Lower leg skin (tissue), 4 donors: Measurements from ENCODE around the gene GDPD5. TPM values are rescaled to one million over a fixed set of nuclear protein-coding genes. Genes with fewer than 3 reads are reported as not detected.

Experiments used
- DNase-seq, 2 donors: peaks; one replicate each; pipeline ENCODE4 v3.0.0-alpha.2; 2019; ENCODE audit warnings: low spot score in 2 of 2
- H3K4me3 ChIP-seq: fragments of 200-600 bp; sonication (generic); 2 replicates; pipeline ENCODE4 v1.5.1; 2017; ENCODE audit warnings: mild to moderate bottlenecking, low read depth; ENCODE audit not compliant: poor library complexity, severe bottlenecking
- CTCF ChIP-seq, 3 donors: fragments of 450-650 bp; IDR thresholded peaks; one replicate each; pipeline ENCODE4 v1.5.1; 2016; ENCODE audit warnings: antibody characterized with exemption in 3 of 3, mild to moderate bottlenecking in 3 of 3, moderate library complexity in 2 of 3
- POLR2A ChIP-seq, 2 donors: fragments of 450-650 bp; IDR thresholded peaks; one replicate each; pipeline ENCODE4 v1.6.1; 2016 to 2017; ENCODE audit warnings: antibody characterized with exemption in 2 of 2, mild to moderate bottlenecking in 1 of 2, moderate library complexity in 1 of 2
- WGBS, 2 donors: methylation state at CpG; one replicate each; pipeline ENCODE4 v1.1.5; 2018; 5-methylcytosine and 5-hydroxymethylcytosine counted together
- intact Hi-C: fragments of 100-400 bp; cut with DNase I; formaldehyde crosslinking; loops from one replicate; pipeline ENCODE4 v1.15.0; 2023; ENCODE audit warnings: low total_unique reads
- total RNA-seq, 4 donors: library from RNA; depleted of rRNA; stranded (reverse); fragments of >200 nt; gene quantifications; one replicate each; pipeline ENCODE4 v1.1.0, GENCODE V29; 2016

The GDPD5 gene
- total RNA-seq, 4 donors from 2014 or later, result 3.9 to 8.5 (median 5.2) TPM

DNA sequence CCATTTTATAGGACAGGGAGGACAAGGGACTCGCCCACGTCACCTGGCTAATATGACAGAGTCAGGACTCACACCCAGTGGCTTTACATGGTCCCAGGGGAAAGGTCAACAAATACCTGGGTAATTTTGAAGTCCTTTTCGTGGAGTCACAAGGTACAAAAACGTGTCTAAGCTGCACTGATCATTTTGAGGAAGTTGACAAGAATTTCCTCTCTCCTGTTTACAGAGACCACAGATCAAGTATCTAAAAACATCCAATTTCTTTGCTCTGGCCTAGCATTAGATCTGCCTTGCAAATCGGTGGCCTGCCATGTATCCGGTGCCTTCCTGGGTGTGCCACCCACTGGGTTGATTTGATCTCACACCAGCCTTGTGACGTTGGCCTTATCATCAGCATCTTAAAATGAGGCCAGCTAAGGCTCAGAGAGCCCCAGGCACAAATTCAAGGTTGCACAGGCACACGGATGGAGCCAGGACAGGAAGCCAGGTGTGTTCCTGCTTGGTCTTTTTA is 17.6 kb downstream of the GDPD5 start:
- intact Hi-C loops, result no loop called here
- no peak for DNase-seq
- 52 to 56% methylated on average over 8 of the region's 8 CpGs for WGBS, 2 donors
- no peak overlapping the region for H3K4me3 ChIP-seq
- no peak for TF ChIP-seq POLR2A (IDR thresholded peaks at IDR 0.05)
- TF ChIP-seq CTCF (IDR thresholded peaks at IDR 0.05), result no peak

GRCh38 chr11:75507571-75507970 is 18.2 kb downstream of the GDPD5 start:
- 88 to 93% methylated on average over 3 of the region's 3 CpGs for WGBS, 2 donors
- intact Hi-C loops, result no loop called here
- TF ChIP-seq POLR2A (IDR thresholded peaks at IDR 0.05), result no peak
- TF ChIP-seq CTCF (IDR thresholded peaks at IDR 0.05), result no peak

DNA sequence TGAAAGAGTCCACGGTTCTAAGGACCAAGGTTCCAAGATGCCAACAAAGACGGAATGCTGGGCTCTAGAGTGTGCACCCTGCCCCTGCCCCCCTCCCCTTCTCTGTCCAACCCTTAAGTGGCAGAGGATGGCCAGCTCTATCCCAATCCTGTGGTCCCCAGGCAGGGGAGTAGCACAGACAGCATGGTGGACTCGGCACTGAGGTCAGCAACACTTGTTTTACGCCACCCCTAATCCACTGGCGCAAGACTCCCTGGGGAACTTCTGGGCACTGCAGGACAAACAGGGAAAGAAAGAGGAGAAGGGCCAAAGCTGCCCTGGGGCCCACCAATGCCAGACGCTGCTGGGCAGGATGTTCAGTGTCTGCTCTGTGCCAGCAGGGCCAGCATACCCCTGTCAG is 18.9 kb downstream of the GDPD5 start:
- TF ChIP-seq POLR2A (IDR thresholded peaks at IDR 0.05) (no peak), CTCF (IDR thresholded peaks at IDR 0.05) (no peak)
- no peak overlapping the region for H3K4me3 ChIP-seq
- 91 to 96% methylated on average over 6 of the region's 6 CpGs for WGBS, 2 donors
- intact Hi-C loops, result no loop called here
- DNase-seq, result no peak

More at GRCh38 chr11:75507571-75507970, 18.2 kb downstream of the GDPD5 start:
- no peak for DNase-seq
- H3K4me3 ChIP-seq, result no peak overlapping the region

- DNase-seq, result no peak
- intact Hi-C loops, result no loop called here
- TF ChIP-seq CTCF (IDR thresholded peaks at IDR 0.05) (no peak), POLR2A (IDR thresholded peaks at IDR 0.05) (no peak)
- no peak overlapping the region for H3K4me3 ChIP-seq
- WGBS, 2 donors, result 78 to 82% methylated on average over 10 to 11 of the region's 11 CpGs
Measured at GRCh38 chr11:75505916-75506692, 19.6 kb downstream of the GDPD5 start.

DNA sequence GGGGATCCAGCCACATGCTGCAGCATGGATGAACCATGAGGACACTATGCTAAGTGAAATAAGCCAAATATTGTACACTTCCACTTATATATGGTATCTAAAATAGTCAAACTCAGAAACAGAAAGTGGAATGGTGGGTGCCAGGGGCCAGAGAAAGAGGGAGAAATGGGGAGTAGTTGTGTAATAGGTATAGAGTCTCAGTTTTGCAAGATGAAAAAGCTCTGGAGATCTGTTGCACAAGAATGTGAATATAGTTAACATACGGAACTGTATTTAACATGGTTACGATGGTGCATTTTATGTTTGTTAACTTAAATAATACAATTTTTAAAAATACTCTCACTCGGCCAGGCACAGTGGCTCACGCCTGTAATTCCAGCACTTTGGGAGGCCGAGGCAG is 21.2 kb downstream of the GDPD5 start:
- intact Hi-C loops, result no loop called here
- DNase-seq, result no peak
- TF ChIP-seq CTCF (IDR thresholded peaks at IDR 0.05), result no peak
- no peak for TF ChIP-seq POLR2A (IDR thresholded peaks at IDR 0.05)
- 91 to 94% methylated on average over 5 of the region's 5 CpGs for WGBS, 2 donors
- no peak overlapping the region for H3K4me3 ChIP-seq
